Measurements from ENCODE around the gene HTR3E.

HTR3E gene

DNA sequence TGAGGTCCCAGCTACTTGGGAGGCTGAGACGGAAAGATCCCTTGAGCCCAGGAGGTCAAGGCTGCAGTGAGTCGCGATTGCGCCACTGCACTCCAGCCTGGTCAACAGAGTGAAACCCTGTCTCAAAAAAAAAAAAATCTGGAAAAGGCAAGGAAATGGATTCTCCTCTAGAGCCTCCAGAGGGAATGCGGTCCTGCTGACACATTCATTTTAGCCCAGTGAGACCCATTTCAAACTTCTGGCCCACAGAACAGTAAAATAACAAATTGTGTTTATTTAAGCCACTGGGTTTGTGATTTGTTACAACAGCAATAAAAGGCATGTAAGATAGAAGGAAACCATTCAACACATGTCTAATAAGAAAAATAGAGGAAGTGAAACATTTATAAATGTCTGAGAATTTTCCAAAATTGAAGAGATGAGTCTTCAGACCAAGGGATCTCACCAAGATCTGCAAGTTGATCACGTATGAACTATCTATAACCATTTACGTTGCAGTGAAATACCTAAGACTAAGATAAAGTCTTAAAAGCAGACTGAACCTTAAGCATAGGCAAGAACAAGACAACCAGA is at the start of gene HTR3E:
TSS of gene HTR3E (plus strand) at position 254 of the 573 bp plus-strand sequence. CDS start 466 bp downstream, outside the sequence.
- no peak within 1 kb of the TSS for H3K4me3 ChIP-seq (ENCODE audit: low read length)
- no peaks in the 10 kb centered on the region for H3K79me2 ChIP-seq (ENCODE audit: control insufficient read depth, low read length)
- H3K27me3 ChIP-seq (ENCODE audit: control insufficient read depth, low read length): peaks cover 5% of the 10 kb centered on the region; the same call in 1 of the 2 replicates
- no peak within 1 kb of the TSS for H3K4me2 ChIP-seq (ENCODE audit: low read length)
- peaks cover 12% of the 10 kb centered on the region for H3K9me3 ChIP-seq (ENCODE audit: control insufficient read depth, insufficient read depth, low read length)
- H3F3A ChIP-seq (ENCODE audit: control insufficient read depth, insufficient read depth): no peaks in the 10 kb centered on the region
- TF ChIP-seq CTCF (IDR thresholded peaks at IDR 0.05; ENCODE audit: low read depth, low read length, poor library complexity, severe bottlenecking) (no peak), EZH2phosphoT487 (IDR thresholded peaks at IDR 0.05; ENCODE audit: borderline replicate concordance, low read length) (no peak)
- no peak within 1 kb of the TSS for H3K27ac ChIP-seq (ENCODE audit: low read depth, low read length)
- no peaks in the 10 kb centered on the region for H3K9me2 ChIP-seq (replicated peaks; ENCODE audit: control insufficient read depth, low read length)
- no peaks in the 10 kb centered on the region for H4K20me1 ChIP-seq (ENCODE audit: control insufficient read depth, insufficient read depth, low read depth, low read length)
- peaks cover 9% of the 10 kb centered on the region for H3K4me1 ChIP-seq (ENCODE audit: control insufficient read depth, low read length)
- no peaks in the 10 kb centered on the region for H3K36me3 ChIP-seq (ENCODE audit: control insufficient read depth, low read length)

DNA sequence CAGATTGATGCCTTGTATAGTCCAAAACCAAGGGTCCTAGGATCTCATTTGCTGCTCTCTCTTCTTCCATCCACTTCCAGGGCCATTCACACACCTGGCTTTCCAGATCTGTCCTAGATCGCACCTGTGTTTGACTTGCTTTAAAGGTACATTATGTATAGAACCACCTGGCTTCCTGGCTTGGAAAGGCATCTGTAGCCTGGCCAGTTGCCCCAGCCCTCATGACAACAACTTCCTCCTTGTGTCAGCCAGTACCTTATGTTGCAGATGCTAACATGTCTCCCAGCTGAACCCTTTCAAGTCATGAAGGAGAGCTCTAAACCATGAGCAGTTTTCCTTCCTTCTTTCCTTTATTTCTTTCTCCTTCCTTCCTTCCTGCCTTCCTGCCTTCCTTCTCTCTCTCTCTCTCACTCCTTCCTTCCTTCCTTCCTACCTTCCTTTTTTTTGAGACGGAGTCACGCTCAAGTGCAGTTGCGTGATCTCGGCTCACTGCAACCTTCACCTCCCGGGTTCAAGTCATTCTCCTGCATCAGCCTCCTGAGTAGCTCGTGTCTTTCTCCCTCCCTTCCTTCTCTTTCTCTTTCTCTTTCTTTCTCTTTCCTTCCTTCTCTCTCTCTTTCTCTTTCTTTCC is 46.5 kb upstream of the HTR3E start:
- no peaks in the 10 kb centered on the region for H3K9me3 ChIP-seq (ENCODE audit: control insufficient read depth, insufficient read depth, low read length)
- H4K20me1 ChIP-seq (ENCODE audit: control insufficient read depth, insufficient read depth, low read depth, low read length): no peaks in the 10 kb centered on the region
- H3K9me2 ChIP-seq (replicated peaks; ENCODE audit: control insufficient read depth, low read length): no peaks in the 10 kb centered on the region
- no peaks in the 10 kb centered on the region for H3F3A ChIP-seq (ENCODE audit: control insufficient read depth, insufficient read depth)
- no peak overlapping the region for H3K4me2 ChIP-seq (ENCODE audit: low read length)
- no peaks in the 10 kb centered on the region for H3K79me2 ChIP-seq (ENCODE audit: control insufficient read depth, low read length)
- no peak overlapping the region for H3K4me3 ChIP-seq (ENCODE audit: low read length)
- no peak for TF ChIP-seq EZH2phosphoT487 (IDR thresholded peaks at IDR 0.05; ENCODE audit: borderline replicate concordance, low read length)
- no peak for TF ChIP-seq CTCF (IDR thresholded peaks at IDR 0.05; ENCODE audit: low read depth, low read length, poor library complexity, severe bottlenecking)
- H3K27ac ChIP-seq (ENCODE audit: low read depth, low read length): no peak overlapping the region
- no peaks in the 10 kb centered on the region for H3K36me3 ChIP-seq (ENCODE audit: control insufficient read depth, low read length)
- H3K27me3 ChIP-seq (ENCODE audit: control insufficient read depth, low read length): no peaks in the 10 kb centered on the region; the same call in 1 of the 2 replicates
- H3K4me1 ChIP-seq (ENCODE audit: control insufficient read depth, low read length): no peaks in the 10 kb centered on the region

GRCh38 chr3:184052767-184053166 is 44.1 kb upstream of the HTR3E start, which contains the start of gene HTR3C:
HTR3C (plus strand) TSS chr3:184053047; CDS start chr3:184053081, 34 bp downstream.
- Histone ChIP-seq H3F3A (ENCODE audit: control insufficient read depth, insufficient read depth) (no peaks in the 10 kb centered on the region), H3K27ac (ENCODE audit: low read depth, low read length) (no peak within 1 kb of the TSS), H3K4me1 (ENCODE audit: control insufficient read depth, low read length) (no peaks in the 10 kb centered on the region), H3K4me2 (ENCODE audit: low read length) (no peak within 1 kb of the TSS), H4K20me1 (ENCODE audit: control insufficient read depth, insufficient read depth, low read depth, low read length) (no peaks in the 10 kb centered on the region), H3K4me3 (ENCODE audit: low read length) (no peak within 1 kb of the TSS), H3K36me3 (ENCODE audit: control insufficient read depth, low read length) (no peaks in the 10 kb centered on the region), H3K27me3 (ENCODE audit: control insufficient read depth, low read length) (no peaks in the 10 kb centered on the region; the same call in 1 of the 2 replicates), H3K9me2 (replicated peaks; ENCODE audit: control insufficient read depth, low read length) (no peaks in the 10 kb centered on the region), H3K9me3 (ENCODE audit: control insufficient read depth, insufficient read depth, low read length) (no peaks in the 10 kb centered on the region), H3K79me2 (ENCODE audit: control insufficient read depth, low read length) (no peaks in the 10 kb centered on the region)
- TF ChIP-seq CTCF (IDR thresholded peaks at IDR 0.05; ENCODE audit: low read depth, low read length, poor library complexity, severe bottlenecking) (no peak), EZH2phosphoT487 (IDR thresholded peaks at IDR 0.05; ENCODE audit: borderline replicate concordance, low read length) (no peak)

Measured in DOHH2 (cell line).